Stimulated activated naive B cell treated with anti-CD40 and anti-IgM and Interleukin-4, amounts not matched to agents 10 μg/mL and 1 μg/mL and 100 μg/mL, for 72 hours (primary cell): ENCODE measurements around the gene PPARD.

Experiments
- ATAC-seq, 2 donors: fragments of 150-1000 bp; cut with Tn5 transposase; replicated peaks; 2 replicates each; pipeline ENCODE4 v1.10.0; 2021; ENCODE audit warnings: moderate library complexity in 1 of 2
- DNase-seq: peaks from one replicate; pipeline ENCODE4 v3.0.0; 2021
- H3K27ac Mint-ChIP-seq: one replicate; pipeline ENCODE4 v1.8.0; 2022; ENCODE audit warnings: mild to moderate bottlenecking, mixed read lengths
- H3K27me3 Mint-ChIP-seq, 2 donors: one replicate each; pipeline ENCODE4 v1.8.0; 2022; ENCODE audit warnings: mixed read lengths in 2 of 2
- H3K36me3 Mint-ChIP-seq, 2 donors: one replicate each; pipeline ENCODE4 v1.8.0; 2022; ENCODE audit warnings: mixed read lengths in 2 of 2, mild to moderate bottlenecking in 1 of 2
- H3K4me1 Mint-ChIP-seq, 2 donors: one replicate each; pipeline ENCODE4 v1.8.0; 2022; ENCODE audit warnings: mixed read lengths in 2 of 2, mild to moderate bottlenecking in 1 of 2
- H3K4me3 Mint-ChIP-seq, 2 donors: one replicate each; pipeline ENCODE4 v1.8.0; 2022; ENCODE audit warnings: mild to moderate bottlenecking in 2 of 2, mixed read lengths in 2 of 2, moderate library complexity in 1 of 2
- H3K9me3 Mint-ChIP-seq, 2 donors: one replicate each; pipeline ENCODE4 v1.8.0; 2022; ENCODE audit warnings: mixed read lengths in 2 of 2, mild to moderate bottlenecking in 1 of 2

Gene PPARD

DNA sequence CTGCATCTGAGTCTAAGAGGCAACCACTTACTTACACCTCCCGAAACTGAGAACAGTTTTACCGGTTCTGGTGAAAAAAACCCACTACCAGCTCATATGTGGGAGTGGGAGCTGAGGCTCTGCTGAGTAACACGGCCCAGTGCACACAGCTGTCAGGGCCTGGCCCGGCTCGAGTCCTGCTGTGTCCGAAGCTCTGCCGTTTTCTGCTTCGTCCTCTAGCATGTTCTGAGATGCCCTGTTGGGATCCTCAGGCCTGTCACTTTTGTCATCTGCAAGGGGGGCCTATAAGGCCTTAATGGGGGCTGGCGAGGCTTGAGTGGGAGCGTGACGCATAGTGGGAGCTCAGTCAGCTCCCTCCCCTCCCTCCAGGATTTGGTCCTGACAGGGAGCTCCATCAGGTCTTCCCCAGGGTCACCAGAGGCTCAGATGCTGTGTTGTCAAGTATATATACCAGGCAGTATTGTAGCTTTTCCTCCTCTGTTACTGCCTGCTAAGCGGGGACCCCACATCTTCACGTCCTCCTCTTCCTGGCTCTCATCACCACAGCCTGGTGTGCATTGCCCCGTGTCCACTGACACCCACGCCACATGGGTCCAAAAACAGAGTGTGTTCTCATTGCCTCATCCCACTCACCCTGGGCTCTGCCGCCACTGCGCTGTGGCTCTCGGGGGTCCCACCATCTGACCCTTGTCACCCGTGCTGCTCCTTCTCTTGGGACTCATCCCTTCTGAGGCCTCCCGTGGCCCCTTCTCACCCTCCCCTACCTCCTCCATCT, 64.5 kb downstream of the PPARD start:
- ATAC-seq (no peak), DNase-seq (no peak)
- H3K9me3 Mint-ChIP-seq = no peaks in the 10 kb centered on the region
- peaks cover 4 to 13% of the 10 kb centered on the region in 2 donors for H3K36me3 Mint-ChIP-seq
- no peaks in the 10 kb centered on the region for H3K27me3 Mint-ChIP-seq
- H3K4me3 Mint-ChIP-seq = no peak overlapping the region
- peak overlapping the region; percentile 54 for H3K27ac Mint-ChIP-seq
- H3K4me1 Mint-ChIP-seq = peaks cover 27 to 38% of the 10 kb centered on the region in 2 donors

DNA sequence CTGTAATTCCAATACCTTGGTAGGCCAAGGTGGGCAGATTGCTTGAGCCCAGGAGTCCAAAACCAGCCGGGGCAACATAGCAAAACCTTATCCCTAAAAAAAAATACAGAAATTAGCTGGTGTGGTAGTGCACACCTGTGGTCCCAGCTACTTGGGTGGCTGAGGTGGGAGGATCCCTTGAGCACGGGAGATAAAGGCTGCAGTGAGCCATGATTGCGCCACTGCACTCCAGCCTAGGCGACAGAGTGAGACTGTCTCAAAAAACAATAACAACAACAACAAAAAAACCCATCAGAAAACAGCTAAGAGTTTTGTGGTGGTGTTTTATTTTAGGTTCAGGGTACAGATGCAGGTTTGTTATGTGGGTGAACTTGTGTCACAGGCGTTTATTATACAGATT, 66.9 kb downstream of the PPARD start:
- Mint-ChIP-seq H3K27me3 (no peaks in the 10 kb centered on the region), H3K4me1 (peaks cover 22 to 31% of the 10 kb centered on the region in 2 donors), H3K4me3 (no peak overlapping the region), H3K27ac (no peak overlapping the region), H3K36me3 (peaks cover 20 to 32% of the 10 kb centered on the region in 2 donors), H3K9me3 (no peaks in the 10 kb centered on the region)
- ATAC-seq (no peak), DNase-seq (no peak)

DNA sequence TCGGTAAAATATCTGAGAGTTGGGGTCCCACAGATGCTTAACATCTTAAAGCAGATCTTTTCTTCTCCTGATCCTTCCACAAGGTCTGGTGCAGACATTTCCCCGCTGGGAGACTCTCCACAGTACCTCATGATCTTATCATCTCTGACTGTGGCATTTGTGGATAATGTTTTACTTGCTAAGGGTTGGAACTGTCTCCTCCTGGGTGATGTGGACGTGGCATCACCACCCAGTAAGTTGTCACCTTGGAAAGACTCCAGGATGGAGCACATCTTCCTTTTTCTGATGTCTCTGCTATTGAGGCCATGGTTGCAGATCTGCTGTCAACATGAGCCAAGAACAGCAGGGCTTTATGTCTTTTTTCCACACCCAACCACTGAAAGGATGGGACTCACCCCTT, 67.8 kb downstream of the PPARD start:
- H3K9me3 Mint-ChIP-seq = no peaks in the 10 kb centered on the region
- H3K27me3 Mint-ChIP-seq = no peaks in the 10 kb centered on the region
- no peak overlapping the region for H3K4me3 Mint-ChIP-seq
- DNase-seq = no peak
- peaks cover 21 to 38% of the 10 kb centered on the region in 2 donors for H3K4me1 Mint-ChIP-seq
- H3K27ac Mint-ChIP-seq = peak overlapping the region; percentile 32
- H3K36me3 Mint-ChIP-seq = peaks cover 22 to 37% of the 10 kb centered on the region in 2 donors
- no peak for ATAC-seq

DNA sequence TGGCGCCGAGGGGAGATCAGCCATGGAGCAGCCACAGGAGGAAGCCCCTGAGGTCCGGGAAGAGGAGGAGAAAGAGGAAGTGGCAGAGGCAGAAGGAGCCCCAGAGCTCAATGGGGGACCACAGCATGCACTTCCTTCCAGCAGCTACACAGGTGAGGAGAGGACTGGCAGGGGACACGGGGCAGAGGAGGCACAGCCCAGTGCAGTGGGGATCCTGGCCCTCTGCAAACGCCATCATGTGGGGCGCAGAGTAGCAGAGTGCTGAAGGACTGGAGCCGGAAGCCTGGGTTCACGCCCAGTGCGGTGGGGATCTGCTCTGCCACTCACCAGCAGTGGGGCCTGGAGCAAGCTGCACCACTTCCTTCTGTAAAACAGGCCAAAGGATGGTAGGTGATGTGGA, 68.7 kb downstream of the PPARD start:
- ATAC-seq (peak; percentile 55 to 60), DNase-seq (no peak)
- peaks cover 20 to 37% of the 10 kb centered on the region in 2 donors for H3K4me1 Mint-ChIP-seq
- no peak overlapping the region for H3K4me3 Mint-ChIP-seq
- peaks cover 28 to 43% of the 10 kb centered on the region in 2 donors for H3K36me3 Mint-ChIP-seq
- no peaks in the 10 kb centered on the region for H3K27me3 Mint-ChIP-seq
- no peak overlapping the region for H3K27ac Mint-ChIP-seq
- no peaks in the 10 kb centered on the region for H3K9me3 Mint-ChIP-seq

DNA sequence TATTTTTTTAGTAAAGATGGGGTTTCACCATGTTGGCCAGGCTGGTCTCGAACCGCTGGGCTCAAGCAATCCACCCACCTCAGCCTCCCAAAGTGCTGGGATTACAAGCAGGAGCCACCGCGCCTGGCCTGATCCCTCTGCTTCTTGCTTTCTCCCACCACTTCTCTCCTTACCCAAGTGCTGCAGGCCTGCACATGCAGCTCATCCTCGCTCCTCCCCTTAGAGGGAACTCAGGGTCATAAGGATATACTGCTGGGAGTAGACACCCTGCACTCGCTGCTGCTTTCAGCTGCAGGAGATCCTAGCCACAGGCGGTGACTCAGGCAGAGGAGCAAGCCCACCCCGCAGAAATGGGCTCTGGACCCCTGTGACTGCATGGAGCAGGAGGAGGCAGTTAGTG, 69.7 kb downstream of the PPARD start:
- Mint-ChIP-seq H3K27me3 (no peaks in the 10 kb centered on the region), H3K27ac (no peak overlapping the region), H3K4me3 (no peak overlapping the region), H3K4me1 (peaks cover 15 to 27% of the 10 kb centered on the region in 2 donors), H3K36me3 (peaks cover 28 to 51% of the 10 kb centered on the region in 2 donors), H3K9me3 (no peaks in the 10 kb centered on the region)
- ATAC-seq (no peak), DNase-seq (no peak)

DNA sequence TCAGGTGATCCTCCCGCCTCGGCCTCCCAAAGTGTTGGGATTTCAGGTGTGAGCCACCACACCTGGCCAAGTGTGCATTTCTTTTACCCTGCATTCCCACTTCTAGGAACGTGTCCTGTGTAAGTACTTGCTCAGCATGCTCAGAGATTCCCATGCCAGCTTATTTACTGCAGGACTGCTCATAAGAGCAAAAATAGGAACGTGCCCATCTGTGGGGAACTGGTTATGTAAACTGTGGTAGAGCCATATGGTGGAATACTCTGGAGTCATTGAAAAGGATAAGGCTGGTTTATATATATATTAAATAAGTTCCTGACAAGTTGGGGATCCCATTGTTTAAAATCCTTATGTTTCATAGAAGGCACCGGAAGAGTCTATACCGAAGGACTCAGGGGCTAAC, 71.6 kb downstream of the PPARD start:
- Mint-ChIP-seq H3K4me3 (no peak overlapping the region), H3K36me3 (peaks cover 41 to 64% of the 10 kb centered on the region in 2 donors), H3K4me1 (peaks cover 25 to 39% of the 10 kb centered on the region in 2 donors), H3K27me3 (no peaks in the 10 kb centered on the region), H3K9me3 (no peaks in the 10 kb centered on the region), H3K27ac (no peak overlapping the region)
- DNase-seq (no peak), ATAC-seq (no peak)

DNA sequence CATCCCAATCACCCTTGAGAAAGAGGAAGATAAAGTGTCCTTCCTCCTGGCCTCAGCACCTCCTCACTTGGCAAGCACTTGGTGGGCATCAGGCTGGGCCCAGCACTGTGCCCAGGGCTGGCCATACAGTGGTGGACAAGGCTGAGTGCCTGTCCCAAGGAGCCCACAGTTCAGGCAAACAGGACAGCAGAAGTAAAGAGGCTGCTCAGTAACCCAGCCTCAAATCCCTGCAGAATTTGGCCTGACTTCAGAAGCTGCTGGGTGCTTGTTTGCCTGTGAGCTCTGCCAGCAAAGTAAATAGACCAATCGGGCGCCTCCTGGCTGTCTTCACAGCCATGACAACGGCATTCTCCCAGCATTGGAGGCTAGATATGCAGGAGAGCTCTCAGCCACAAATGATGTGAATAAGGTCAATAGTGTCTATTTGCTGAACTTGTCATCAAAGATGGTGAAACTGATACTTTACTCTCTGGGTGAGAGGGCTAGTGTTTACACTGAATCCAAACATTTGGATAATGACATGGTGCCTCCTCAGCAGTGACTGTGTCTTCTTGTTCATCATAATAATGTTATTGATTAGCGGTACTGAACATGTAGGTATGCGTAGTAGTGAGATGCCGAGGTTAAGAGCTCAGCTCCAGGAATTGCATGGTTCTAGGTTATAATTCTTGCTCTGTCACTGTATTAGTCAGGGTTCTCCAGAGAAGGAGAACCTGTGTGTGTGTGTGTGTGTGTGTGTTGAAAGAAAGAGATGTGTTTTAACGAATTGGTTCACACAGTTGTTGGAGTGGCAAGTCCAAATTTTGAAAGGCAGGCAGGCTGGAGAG, 72.9 kb downstream of the PPARD start:
- Mint-ChIP-seq H3K4me3 (no peak overlapping the region), H3K36me3 (peaks cover 44 to 64% of the 10 kb centered on the region in 2 donors), H3K27me3 (no peaks in the 10 kb centered on the region), H3K27ac (no peak overlapping the region), H3K9me3 (no peaks in the 10 kb centered on the region), H3K4me1 (peaks cover 23 to 34% of the 10 kb centered on the region in 2 donors)
- ATAC-seq = no peak
- DNase-seq = no peak

DNA sequence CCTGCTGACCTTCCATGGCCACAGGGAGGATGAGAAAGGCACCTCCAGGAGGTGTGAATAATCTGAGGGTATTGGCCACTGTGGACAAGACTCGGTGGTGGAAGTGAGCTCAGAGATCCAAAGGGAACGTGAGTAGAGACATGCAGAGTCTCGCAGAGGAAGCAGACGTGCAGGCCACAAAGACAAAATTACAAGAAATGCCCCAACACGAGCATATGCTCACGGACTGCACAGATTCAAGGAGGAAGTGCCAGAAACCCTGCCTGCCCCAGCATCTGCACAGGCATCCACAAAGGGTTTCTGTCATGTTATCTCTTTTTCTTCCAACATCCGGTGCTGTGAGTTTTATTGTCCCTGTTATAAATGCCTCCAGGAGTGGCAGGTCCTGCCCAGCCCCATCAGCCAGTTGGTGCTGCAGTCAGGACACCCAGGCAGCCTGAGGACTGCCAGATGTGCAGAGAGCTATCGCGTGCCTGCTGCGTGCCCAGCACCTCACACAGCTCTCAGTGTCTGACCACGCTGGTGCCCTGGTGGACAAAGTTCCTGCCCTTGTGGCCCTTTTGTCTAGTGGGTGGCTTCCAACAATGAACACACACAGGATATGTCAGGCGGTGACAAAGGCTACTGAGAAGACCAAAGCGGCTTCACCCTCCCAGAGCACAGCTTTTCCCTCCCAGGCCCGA, 75.8 kb downstream of the PPARD start:
- ATAC-seq (no peak), DNase-seq (no peak)
- Mint-ChIP-seq H3K27me3 (no peaks in the 10 kb centered on the region), H3K27ac (no peak overlapping the region), H3K9me3 (no peaks in the 10 kb centered on the region), H3K4me3 (no peak overlapping the region), H3K36me3 (peaks cover 37 to 51% of the 10 kb centered on the region in 2 donors), H3K4me1 (peaks cover 14 to 24% of the 10 kb centered on the region in 2 donors)

DNA sequence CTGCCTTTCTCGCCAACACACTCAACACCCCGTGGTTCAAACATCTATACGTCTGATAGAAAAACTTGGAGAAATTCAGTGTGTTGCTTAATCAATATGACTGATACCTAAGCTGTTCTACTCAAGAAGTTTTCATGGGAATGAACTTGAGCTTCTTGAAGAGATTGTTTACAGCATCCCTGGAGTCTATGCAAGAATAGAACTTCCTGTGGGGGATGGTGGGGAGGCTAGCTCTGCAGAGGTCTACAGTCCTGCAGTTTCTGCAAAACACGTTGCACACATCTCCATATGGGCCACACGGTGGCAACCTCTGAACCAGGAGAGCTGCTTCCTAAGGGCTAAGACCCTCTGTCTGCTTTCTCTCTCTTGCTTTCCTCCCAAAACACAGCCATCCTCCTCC, 77.1 kb downstream of the PPARD start:
- Mint-ChIP-seq H3K27ac (no peak overlapping the region), H3K27me3 (no peaks in the 10 kb centered on the region), H3K4me1 (peaks cover 14 to 24% of the 10 kb centered on the region in 2 donors), H3K4me3 (no peak overlapping the region), H3K36me3 (peaks cover 36 to 53% of the 10 kb centered on the region in 2 donors), H3K9me3 (no peaks in the 10 kb centered on the region)
- DNase-seq = no peak
- ATAC-seq = no peak

DNA sequence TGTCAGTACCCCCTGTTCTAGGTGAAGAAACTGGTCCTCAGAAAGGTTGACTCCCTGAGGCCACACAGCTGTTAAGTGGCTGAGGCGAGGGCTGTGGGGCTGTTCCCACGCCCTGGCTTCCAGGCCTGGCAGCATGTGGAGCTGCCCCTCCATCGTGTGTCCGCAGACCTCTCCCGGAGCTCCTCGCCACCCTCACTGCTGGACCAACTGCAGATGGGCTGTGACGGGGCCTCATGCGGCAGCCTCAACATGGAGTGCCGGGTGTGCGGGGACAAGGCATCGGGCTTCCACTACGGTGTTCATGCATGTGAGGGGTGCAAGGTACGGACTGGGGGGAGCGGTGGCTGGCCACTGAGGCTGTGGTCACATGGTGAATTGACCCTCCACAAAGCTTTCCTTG, 77.6 kb downstream of the PPARD start:
- peaks cover 14 to 19% of the 10 kb centered on the region in 2 donors for H3K4me1 Mint-ChIP-seq
- H3K27me3 Mint-ChIP-seq = no peaks in the 10 kb centered on the region
- no peak overlapping the region for H3K4me3 Mint-ChIP-seq
- H3K27ac Mint-ChIP-seq = no peak overlapping the region
- ATAC-seq (no peak), DNase-seq (no peak)
- peaks cover 39 to 54% of the 10 kb centered on the region in 2 donors for H3K36me3 Mint-ChIP-seq
- no peaks in the 10 kb centered on the region for H3K9me3 Mint-ChIP-seq

DNA sequence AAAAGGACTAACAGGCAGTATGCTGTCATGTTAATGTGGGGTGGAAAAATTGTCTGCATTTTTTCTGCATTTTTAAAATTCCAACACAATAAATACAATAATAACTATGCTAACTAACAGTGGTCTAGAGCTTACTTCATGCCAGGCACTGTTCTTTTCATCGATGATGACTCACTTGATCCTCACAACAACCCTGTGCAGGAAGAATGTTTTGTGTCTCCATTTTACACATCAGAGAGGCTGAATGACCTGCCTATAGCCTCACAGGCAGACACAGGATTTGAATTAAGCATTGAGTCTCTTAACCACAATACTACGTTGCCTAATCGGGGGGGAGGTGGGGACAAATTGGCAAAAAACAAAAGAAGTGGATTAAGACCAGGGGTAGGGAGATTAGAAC, 82.9 kb downstream of the PPARD start:
- Mint-ChIP-seq H3K9me3 (peaks cover 9 to 12% of the 10 kb centered on the region in 2 donors), H3K4me1 (peaks cover 12% of the 10 kb centered on the region in 2 donors), H3K27ac (no peak overlapping the region), H3K36me3 (peaks cover 55 to 67% of the 10 kb centered on the region in 2 donors), H3K27me3 (no peaks in the 10 kb centered on the region), H3K4me3 (no peak overlapping the region)
- ATAC-seq = no peak
- DNase-seq = no peak

DNA sequence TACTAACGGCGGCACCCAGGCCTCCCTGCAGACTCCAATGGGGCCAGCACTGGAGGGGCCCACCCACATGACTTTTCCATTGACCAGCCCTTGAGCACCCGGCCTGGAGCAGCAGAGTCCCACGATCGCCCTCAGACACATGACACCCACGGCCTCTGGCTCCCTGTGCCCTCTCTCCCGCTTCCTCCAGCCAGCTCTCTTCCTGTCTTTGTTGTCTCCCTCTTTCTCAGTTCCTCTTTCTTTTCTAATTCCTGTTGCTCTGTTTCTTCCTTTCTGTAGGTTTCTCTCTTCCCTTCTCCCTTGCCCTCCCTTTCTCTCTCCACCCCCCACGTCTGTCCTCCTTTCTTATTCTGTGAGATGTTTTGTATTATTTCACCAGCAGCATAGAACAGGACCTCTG, 83.7 kb downstream of the PPARD start:
- DNase-seq = no peak
- H3K36me3 Mint-ChIP-seq = peaks cover 56 to 63% of the 10 kb centered on the region in 2 donors
- H3K27me3 Mint-ChIP-seq = no peaks in the 10 kb centered on the region
- peaks cover 10 to 13% of the 10 kb centered on the region in 2 donors for H3K9me3 Mint-ChIP-seq
- H3K4me3 Mint-ChIP-seq = no peak overlapping the region
- ATAC-seq = no peak
- H3K4me1 Mint-ChIP-seq = peaks cover 12% of the 10 kb centered on the region in 2 donors
- H3K27ac Mint-ChIP-seq = peak overlapping the region; percentile 56

DNA sequence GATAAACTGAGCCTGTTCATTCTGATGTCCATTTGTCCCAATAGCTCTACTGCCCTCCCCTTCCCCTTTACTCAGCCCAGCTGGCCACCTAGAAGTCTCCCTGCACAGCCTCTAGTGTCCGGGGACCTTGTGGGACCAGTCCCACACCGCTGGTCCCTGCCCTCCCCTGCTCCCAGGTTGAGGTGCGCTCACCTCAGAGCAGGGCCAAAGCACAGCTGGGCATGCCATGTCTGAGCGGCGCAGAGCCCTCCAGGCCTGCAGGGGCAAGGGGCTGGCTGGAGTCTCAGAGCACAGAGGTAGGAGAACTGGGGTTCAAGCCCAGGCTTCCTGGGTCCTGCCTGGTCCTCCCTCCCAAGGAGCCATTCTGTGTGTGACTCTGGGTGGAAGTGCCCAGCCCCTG, 85.1 kb downstream of the PPARD start:
- ATAC-seq (no peak), DNase-seq (no peak)
- no peak overlapping the region for H3K4me3 Mint-ChIP-seq
- no peaks in the 10 kb centered on the region for H3K27me3 Mint-ChIP-seq
- peaks cover 10 to 13% of the 10 kb centered on the region in 2 donors for H3K9me3 Mint-ChIP-seq
- no peak overlapping the region for H3K27ac Mint-ChIP-seq
- H3K4me1 Mint-ChIP-seq = peaks cover 12% of the 10 kb centered on the region in 2 donors
- peaks cover 52 to 58% of the 10 kb centered on the region in 2 donors for H3K36me3 Mint-ChIP-seq

DNA sequence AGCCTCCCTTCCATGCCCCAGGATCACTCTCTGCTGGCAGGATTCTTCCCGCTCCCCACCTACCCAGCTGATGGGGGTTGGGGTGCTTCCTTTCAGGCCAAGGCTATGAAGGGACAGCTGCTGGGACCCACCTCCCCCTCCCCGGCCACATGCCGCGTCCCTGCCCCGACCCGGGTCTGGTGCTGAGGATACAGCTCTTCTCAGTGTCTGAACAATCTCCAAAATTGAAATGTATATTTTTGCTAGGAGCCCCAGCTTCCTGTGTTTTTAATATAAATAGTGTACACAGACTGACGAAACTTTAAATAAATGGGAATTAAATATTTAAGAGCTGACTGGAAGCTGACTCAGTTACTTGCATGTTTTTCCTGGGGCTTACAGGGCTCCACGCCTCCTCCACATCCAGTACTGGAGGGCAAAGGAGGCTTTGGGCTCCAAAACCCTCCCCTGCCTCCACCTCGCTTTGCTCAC, 85.5 kb downstream of the PPARD start:
- Mint-ChIP-seq H3K9me3 (peaks cover 10 to 13% of the 10 kb centered on the region in 2 donors), H3K4me3 (no peak overlapping the region), H3K27me3 (no peaks in the 10 kb centered on the region), H3K4me1 (peaks cover 12% of the 10 kb centered on the region in 2 donors), H3K36me3 (peaks cover 49 to 55% of the 10 kb centered on the region in 2 donors), H3K27ac (no peak overlapping the region)
- no peak for DNase-seq
- no peak for ATAC-seq
